Thyroid gland (tissue), 4 donors: ENCODE data around the gene SGPP2. TPM values are rescaled to one million over a fixed set of nuclear protein-coding genes. Genes with fewer than 3 reads are reported as not detected.
"Not testable (repeated sequence)": the region's sequence is repeated elsewhere in the genome, so short reads cannot be mapped to it uniquely, and the experiment has no call there.

Source experiments
- DNase-seq, 2 donors: peaks; one replicate each; pipeline ENCODE4 v3.0.0-alpha.2; 2019
- H3K27ac ChIP-seq, 3 donors: fragments of 200-600 bp; sonication (generic); 1 replicate in 2 of 3; 2 replicates in 1 of 3; pipeline ENCODE4 v1.5.1; 2016 to 2019; ENCODE audit warnings: mild to moderate bottlenecking in 1 of 3, moderate library complexity in 1 of 3
- H3K27me3 ChIP-seq: fragments of 200-600 bp; sonication (generic); one replicate; pipeline ENCODE4 v1.5.1; 2019
- H3K36me3 ChIP-seq, 2 donors: fragments of 200-600 bp; sonication (generic); one replicate each; pipeline ENCODE4 v1.5.1; 2016 to 2019
- H3K4me1 ChIP-seq, 2 donors: fragments of 200-600 bp; sonication (generic); one replicate each; pipeline ENCODE4 v1.5.1; 2017 to 2019
- H3K4me3 ChIP-seq, 3 donors: fragments of 200-600 bp; sonication (generic); replicated peaks in 1 of 3; 1 replicate in 2 of 3; 2 replicates in 1 of 3; pipeline ENCODE4 v1.5.1; 2016; ENCODE audit warnings: mild to moderate bottlenecking in 1 of 3
- H3K9me3 ChIP-seq: fragments of 200-600 bp; sonication (generic); one replicate; pipeline ENCODE4 v1.5.1; 2017
- CTCF ChIP-seq, 6 experiments: fragments of 200-600 bp in 3 of 6; fragments of 450-650 bp in 3 of 6; sonication (generic) in 3 of 6; IDR thresholded peaks; one replicate each; pipeline ENCODE4 v1.5.1; 2016 to 2019; ENCODE audit warnings: antibody characterized with exemption in 6 of 6, mild to moderate bottlenecking in 2 of 6, inconsistent platforms in 1 of 6, moderate library complexity in 1 of 6
- POLR2A ChIP-seq, 2 donors: fragments of 450-650 bp; IDR thresholded peaks; one replicate each; pipeline ENCODE4 v1.6.1; 2017; ENCODE audit warnings: antibody characterized with exemption in 2 of 2, mild to moderate bottlenecking in 2 of 2, moderate library complexity in 1 of 2
- WGBS, 2 donors: methylation state at CpG; one replicate each; pipeline ENCODE4 v1.1.5; 2017; 5-methylcytosine and 5-hydroxymethylcytosine counted together
- intact Hi-C: fragments of 100-400 bp; cut with DNase I; formaldehyde crosslinking; loops from one replicate; pipeline ENCODE4 v1.15.1; 2023
- total RNA-seq, 4 donors: library from RNA; depleted of rRNA; stranded (reverse); fragments of >200 nt; gene quantifications; one replicate each; pipeline ENCODE4 v1.2.3, GENCODE V29; 2016

Gene SGPP2
- total RNA-seq, 4 donors from 2014 or later: 33.7 to 53.7 (median 46.6) TPM

- DNase-seq: no peak
- 86 to 97% methylated on average over 3 of the region's 3 CpGs for WGBS, 2 donors
- no peaks in the 10 kb centered on the region for H3K9me3 ChIP-seq
- TF ChIP-seq CTCF (IDR thresholded peaks at IDR 0.05) (no peak), POLR2A (IDR thresholded peaks at IDR 0.05) (no peak)
- no peaks in the 10 kb centered on the region for H3K27me3 ChIP-seq
- no peak overlapping the region for H3K27ac ChIP-seq
- intact Hi-C loops: no loop called here
- peaks cover 13 to 28% of the 10 kb centered on the region in 2 donors for H3K4me1 ChIP-seq
- H3K36me3 ChIP-seq: no peaks in the 10 kb centered on the region
- H3K4me3 ChIP-seq: no peak overlapping the region
Measured at GRCh38 chr2:222431869-222432268, 7.5 kb downstream of the SGPP2 start.

- intact Hi-C loops: no loop called here
- peak; percentile 63 to 66 for DNase-seq
- no peaks in the 10 kb centered on the region for H3K27me3 ChIP-seq
- no peaks in the 10 kb centered on the region for H3K9me3 ChIP-seq
- 58 to 61% methylated on average over 9 of the region's 9 CpGs for WGBS, 2 donors
- TF ChIP-seq CTCF (IDR thresholded peaks at IDR 0.05) (no peak), POLR2A (IDR thresholded peaks at IDR 0.05) (no peak)
- no peaks in the 10 kb centered on the region for H3K36me3 ChIP-seq
- H3K4me3 ChIP-seq: no peak overlapping the region
- peaks cover 6 to 16% of the 10 kb centered on the region in 2 donors for H3K4me1 ChIP-seq
- H3K27ac ChIP-seq: peak overlapping the region; percentile 2 to 73 (median 48)
Measured at GRCh38 chr2:222433332-222434173, 9.2 kb downstream of the SGPP2 start.

- intact Hi-C loops: no loop called here
- WGBS, 2 donors: 92 to 93% methylated on average over 4 of the region's 4 CpGs
- TF ChIP-seq POLR2A (IDR thresholded peaks at IDR 0.05) (no peak), CTCF (IDR thresholded peaks at IDR 0.05) (no peak)
- Histone ChIP-seq H3K4me3 (no peak overlapping the region), H3K27me3 (no peaks in the 10 kb centered on the region), H3K4me1 (peaks cover 6 to 16% of the 10 kb centered on the region in 2 donors), H3K36me3 (no peaks in the 10 kb centered on the region), H3K27ac (peak overlapping the region in 1 of 3 donors; percentile 48), H3K9me3 (no peaks in the 10 kb centered on the region)
- DNase-seq: no peak
Measured at GRCh38 chr2:222434204-222434603, 9.9 kb downstream of the SGPP2 start.

GRCh38 chr2:222435400-222436039 is 11.2 kb downstream of the SGPP2 start:
- H3K9me3 ChIP-seq, H3K36me3 ChIP-seq, H3K27ac ChIP-seq, H3K4me3 ChIP-seq, H3K27me3 ChIP-seq, DNase-seq, intact Hi-C loops: not testable (repeated sequence)
- 94 to 95% methylated on average over 6 of the region's 6 CpGs for WGBS, 2 donors
- peaks cover 12 to 19% of the 10 kb centered on the region in 2 donors for H3K4me1 ChIP-seq

GRCh38 chr2:222436040-222436413 is 11.7 kb downstream of the SGPP2 start:
- intact Hi-C loops: no loop called here
- Histone ChIP-seq H3K4me1 (peaks cover 17 to 24% of the 10 kb centered on the region in 2 donors), H3K4me3 (no peak overlapping the region), H3K36me3 (no peaks in the 10 kb centered on the region), H3K9me3 (no peaks in the 10 kb centered on the region), H3K27ac (no peak overlapping the region), H3K27me3 (no peaks in the 10 kb centered on the region)
- WGBS, 2 donors: 75 to 85% methylated on average over 2 of the region's 2 CpGs
- no peak for TF ChIP-seq POLR2A (IDR thresholded peaks at IDR 0.05)
- TF ChIP-seq CTCF (IDR thresholded peaks at IDR 0.05): no peak
- DNase-seq: no peak
